ENCODE data around the gene CLCA2.

- TF ChIP-seq EZH2 (IDR thresholded peaks at IDR 0.05; ENCODE audit: insufficient read depth, poor library complexity, severe bottlenecking) (no peak), EZH2phosphoT487 (IDR thresholded peaks at IDR 0.05; ENCODE audit: insufficient read depth, low read depth) (no peak)
Observed at GRCh38 chr1:86472152-86472551, 48.2 kb downstream of the CLCA2 start.

Data from GM23248 (cell line).